ENCODE data around the gene ST3GAL4. TPM values are rescaled to one million over a fixed set of nuclear protein-coding genes. Genes with fewer than 3 reads are reported as not detected.

The ST3GAL4 gene
- total RNA-seq, 1 donor from 2014 or later: 61.4 TPM

DNA sequence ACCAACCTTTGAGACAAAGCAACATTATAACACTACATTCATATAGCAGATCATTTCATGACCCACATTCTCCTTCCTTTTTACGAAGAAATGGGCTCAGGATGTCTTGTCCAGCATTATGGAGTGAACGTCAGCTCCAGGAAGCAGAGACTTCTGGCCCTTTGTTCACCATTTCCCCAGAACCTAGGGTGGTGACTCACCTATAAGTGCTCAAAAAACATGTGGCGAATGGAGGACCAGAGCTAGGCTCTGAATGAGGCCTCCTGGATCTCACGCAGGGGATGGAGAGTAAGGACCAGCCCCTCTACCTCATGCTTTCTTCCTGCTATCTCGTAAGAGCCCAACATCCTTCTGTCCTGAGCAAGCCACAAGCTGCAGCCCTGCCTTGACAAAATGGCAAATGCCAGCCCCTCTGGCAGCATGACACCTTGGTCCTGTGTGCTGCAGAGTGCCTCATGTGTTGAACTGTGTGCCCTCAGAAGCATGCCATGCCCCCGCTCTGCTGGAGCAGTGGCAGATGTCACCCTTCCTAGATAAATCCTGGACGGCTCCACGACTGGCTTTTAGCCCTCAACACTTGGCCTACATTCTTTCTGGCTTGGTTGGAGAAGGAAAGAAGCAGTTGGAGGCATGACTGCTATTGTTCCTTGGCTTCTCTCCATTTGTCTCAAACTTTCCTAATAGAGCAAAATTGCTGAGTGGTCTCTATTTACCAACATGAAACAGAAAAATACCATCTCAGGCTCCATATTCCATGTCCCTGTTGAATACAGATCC is 6.5 kb upstream of the ST3GAL4 start:
- intact Hi-C loops (cut with DNase I): loop anchor here (2.0 kb wide), 1 partner anchor 38 kb away; no protein-coding TSS in a partner anchor
- peaks cover 20 to 47% of the 10 kb centered on the region in 2 donors for H3K4me1 ChIP-seq

DNA sequence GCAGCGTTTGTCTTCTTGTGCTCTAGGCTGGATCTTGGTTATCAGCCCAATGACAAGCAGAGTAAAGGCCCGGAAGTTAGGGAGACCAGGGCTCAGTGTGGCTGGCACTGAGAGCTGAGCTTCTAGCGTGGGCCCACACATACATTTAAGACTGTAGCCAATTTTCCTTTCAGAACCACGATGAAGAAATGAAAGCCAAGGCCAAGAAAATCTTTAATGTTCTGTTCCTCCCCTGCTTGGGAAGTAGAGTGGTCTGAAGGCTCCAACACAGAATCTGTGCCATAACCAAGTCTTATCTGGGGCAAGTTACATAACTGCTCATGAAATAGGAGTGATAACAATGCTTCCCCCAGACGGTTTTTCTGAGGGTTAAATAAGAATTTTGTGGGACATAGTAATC is 4.7 kb upstream of the ST3GAL4 start:
- H3K4me3 ChIP-seq: no peak overlapping the region
- no peaks in the 10 kb centered on the region for H3K27me3 ChIP-seq
- TF ChIP-seq, protein P1, sequence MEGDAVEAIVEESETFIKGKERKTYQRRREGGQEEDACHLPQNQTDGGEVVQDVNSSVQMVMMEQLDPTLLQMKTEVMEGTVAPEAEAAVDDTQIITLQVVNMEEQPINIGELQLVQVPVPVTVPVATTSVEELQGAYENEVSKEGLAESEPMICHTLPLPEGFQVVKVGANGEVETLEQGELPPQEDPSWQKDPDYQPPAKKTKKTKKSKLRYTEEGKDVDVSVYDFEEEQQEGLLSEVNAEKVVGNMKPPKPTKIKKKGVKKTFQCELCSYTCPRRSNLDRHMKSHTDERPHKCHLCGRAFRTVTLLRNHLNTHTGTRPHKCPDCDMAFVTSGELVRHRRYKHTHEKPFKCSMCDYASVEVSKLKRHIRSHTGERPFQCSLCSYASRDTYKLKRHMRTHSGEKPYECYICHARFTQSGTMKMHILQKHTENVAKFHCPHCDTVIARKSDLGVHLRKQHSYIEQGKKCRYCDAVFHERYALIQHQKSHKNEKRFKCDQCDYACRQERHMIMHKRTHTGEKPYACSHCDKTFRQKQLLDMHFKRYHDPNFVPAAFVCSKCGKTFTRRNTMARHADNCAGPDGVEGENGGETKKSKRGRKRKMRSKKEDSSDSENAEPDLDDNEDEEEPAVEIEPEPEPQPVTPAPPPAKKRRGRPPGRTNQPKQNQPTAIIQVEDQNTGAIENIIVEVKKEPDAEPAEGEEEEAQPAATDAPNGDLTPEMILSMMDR (IDR thresholded peaks at IDR 0.05): no peak
- no peak for DNase-seq (ENCODE audit: low spot score in 2 of 2)
- no peaks in the 10 kb centered on the region for H3K9me3 ChIP-seq
- intact Hi-C loops (cut with DNase I): loop anchor here (5.0 to 10.0 kb wide), 2 partner anchors 236 to 464 kb away; partner anchors contain the start of gene HYLS1
- no peaks in the 10 kb centered on the region for H3K36me3 ChIP-seq
- H3K27ac ChIP-seq: peak overlapping the region; percentile 28 to 44
- peaks cover 26 to 57% of the 10 kb centered on the region in 2 donors for H3K4me1 ChIP-seq

More for the DNA sequence above, 6.5 kb upstream of the ST3GAL4 start:
- H3K4me3 ChIP-seq: no peak overlapping the region
- no peak for DNase-seq (ENCODE audit: low spot score in 2 of 2)
- H3K27me3 ChIP-seq: no peaks in the 10 kb centered on the region
- peaks cover 4 to 10% of the 10 kb centered on the region in 2 donors for H3K36me3 ChIP-seq
- no peaks in the 10 kb centered on the region for H3K9me3 ChIP-seq
- TF ChIP-seq, protein P1 (IDR thresholded peaks at IDR 0.05): no peak
- peak overlapping the region; percentile 44 to 75 for H3K27ac ChIP-seq

DNA sequence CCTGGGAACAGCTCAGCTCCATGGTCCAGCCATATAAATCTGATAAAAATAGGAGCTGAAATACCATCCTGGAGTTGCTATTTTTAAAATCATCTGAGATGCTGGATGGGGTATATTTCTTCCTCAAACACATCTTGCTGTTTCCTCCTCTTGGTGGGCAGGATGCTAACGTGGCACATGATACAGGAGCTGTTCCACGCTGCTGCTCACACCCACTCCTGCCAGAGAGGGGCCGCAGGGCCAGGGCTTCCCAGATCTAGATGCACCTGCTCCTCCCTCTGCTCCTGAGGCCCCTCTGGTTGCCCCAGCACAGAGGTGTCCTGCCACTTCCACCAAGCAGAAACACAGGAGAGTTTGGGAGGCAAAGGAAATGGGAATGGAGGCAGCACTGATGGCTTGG is 3.3 kb upstream of the ST3GAL4 start:
- Histone ChIP-seq H3K36me3 (no peaks in the 10 kb centered on the region), H3K4me3 (no peak overlapping the region), H3K4me1 (peaks cover 32 to 57% of the 10 kb centered on the region in 2 donors), H3K27ac (peak overlapping the region; percentile 28 to 44), H3K9me3 (no peaks in the 10 kb centered on the region), H3K27me3 (no peaks in the 10 kb centered on the region)
- intact Hi-C loops (cut with DNase I): loop anchor here (5.0 to 10.0 kb wide), 2 partner anchors 237 to 465 kb away; partner anchors contain the start of gene HYLS1
- TF ChIP-seq, protein P1 (IDR thresholded peaks at IDR 0.05): no peak
- DNase-seq (ENCODE audit: low spot score in 2 of 2): no peak

DNA sequence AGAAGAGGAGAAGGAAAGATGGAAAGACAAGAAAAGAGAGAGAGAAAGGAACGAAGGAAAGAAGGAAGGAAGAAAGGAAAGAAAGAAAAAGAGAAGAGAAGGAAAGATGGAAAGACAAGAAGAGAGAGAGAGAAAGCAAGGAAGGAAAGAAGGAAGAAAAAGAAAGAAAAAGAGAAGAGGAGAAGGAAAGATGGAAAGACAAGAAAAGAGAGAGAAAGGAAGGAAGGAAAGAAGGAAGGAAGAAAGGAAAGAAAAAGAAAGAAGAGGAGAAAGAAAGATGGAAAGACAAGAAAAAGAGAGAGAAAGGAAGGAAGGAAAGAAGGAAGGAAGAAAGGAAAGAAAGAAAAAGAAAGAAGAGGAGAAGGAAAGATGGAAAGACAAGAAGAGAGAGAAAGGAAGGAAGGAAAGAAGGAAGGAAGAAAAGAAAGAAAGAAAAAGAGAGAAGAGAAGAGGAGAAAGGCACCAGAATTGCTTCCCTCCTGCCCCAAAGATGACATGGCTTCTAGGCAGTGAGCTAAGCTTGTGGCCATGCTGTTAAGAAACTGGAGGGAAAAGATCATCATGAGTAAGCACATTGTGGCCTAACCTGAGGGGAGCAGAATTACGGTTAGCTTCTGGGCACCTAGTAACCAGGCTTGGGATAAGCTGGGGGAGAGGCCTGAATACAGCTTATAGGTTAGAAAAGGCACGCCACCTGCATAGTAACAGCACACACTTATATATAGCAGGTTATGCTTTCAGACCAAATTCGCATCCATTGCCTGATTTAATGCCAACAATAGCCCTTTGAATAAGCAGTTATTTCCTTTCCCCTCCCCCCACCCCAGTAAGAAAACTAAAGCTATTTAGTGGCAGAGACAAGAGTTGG is 2.3 kb upstream of the ST3GAL4 start:
- H3K4me3 ChIP-seq: no peak overlapping the region
- DNase-seq (ENCODE audit: low spot score in 2 of 2): no peak
- H3K9me3 ChIP-seq: no peaks in the 10 kb centered on the region
- intact Hi-C loops (cut with DNase I): loop anchor here (5.0 to 10.0 kb wide), 2 partner anchors 238 to 466 kb away; partner anchors contain the start of gene HYLS1
- H3K4me1 ChIP-seq: peaks cover 27 to 54% of the 10 kb centered on the region in 2 donors
- no peaks in the 10 kb centered on the region for H3K27me3 ChIP-seq
- TF ChIP-seq, protein P1 (IDR thresholded peaks at IDR 0.05): no peak
- no peaks in the 10 kb centered on the region for H3K36me3 ChIP-seq
- peak overlapping the region; percentile 31 to 44 for H3K27ac ChIP-seq

DNA sequence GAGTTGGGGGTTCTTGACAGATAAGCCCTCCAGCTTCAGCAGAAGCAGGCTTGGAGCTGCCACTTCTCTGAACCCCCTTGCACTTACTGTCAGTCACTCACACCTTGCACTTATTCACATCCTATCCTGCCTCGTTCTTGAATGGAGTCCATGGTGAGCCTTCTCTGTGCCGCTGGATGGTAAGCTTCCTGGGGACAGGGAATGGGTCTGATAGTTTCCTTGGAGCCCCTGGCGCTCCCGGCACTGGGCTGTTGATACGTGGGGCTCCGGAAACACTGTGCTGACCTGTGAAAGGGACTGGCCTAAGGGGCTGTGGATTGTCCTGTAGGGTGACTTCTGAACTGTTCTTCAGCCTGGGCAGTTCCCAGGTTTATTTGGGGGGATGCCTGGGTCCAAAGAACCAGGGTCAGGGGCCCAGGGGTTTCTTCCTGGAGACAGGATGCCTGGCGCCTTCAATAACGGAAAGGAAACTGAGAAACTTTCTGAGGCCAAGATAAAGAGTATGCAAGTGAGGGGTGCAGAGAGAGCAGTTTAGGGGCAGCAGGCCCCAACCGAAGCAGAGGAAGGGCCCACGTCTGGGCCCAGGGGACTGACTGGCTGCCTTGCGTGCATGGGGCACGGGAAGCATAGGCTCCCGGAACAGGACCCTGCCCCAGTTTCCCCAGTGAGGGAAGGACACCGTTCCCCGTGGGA is 709 bp upstream of the ST3GAL4 start:
- TF ChIP-seq, protein P1 (IDR thresholded peaks at IDR 0.05): no peak
- H3K27ac ChIP-seq: peak overlapping the region; percentile 80 to 86
- H3K36me3 ChIP-seq: no peaks in the 10 kb centered on the region
- intact Hi-C loops (cut with DNase I): loop anchor here (1.0 to 10.0 kb wide), 5 partner anchors 87 to 762 kb away; partner anchors contain the start of genes FAM118B, FOXRED1, HYLS1 and RPUSD4
- peak overlapping the region; percentile 84 to 88 for H3K4me3 ChIP-seq
- H3K4me1 ChIP-seq: peaks cover 19 to 52% of the 10 kb centered on the region in 2 donors
- H3K9me3 ChIP-seq: no peaks in the 10 kb centered on the region
- DNase-seq (ENCODE audit: low spot score in 2 of 2): no peak
- no peaks in the 10 kb centered on the region for H3K27me3 ChIP-seq

Data from ascending aorta (tissue), 2 donors.